Measurements from ENCODE around the gene FGGY.

The FGGY gene

DNA sequence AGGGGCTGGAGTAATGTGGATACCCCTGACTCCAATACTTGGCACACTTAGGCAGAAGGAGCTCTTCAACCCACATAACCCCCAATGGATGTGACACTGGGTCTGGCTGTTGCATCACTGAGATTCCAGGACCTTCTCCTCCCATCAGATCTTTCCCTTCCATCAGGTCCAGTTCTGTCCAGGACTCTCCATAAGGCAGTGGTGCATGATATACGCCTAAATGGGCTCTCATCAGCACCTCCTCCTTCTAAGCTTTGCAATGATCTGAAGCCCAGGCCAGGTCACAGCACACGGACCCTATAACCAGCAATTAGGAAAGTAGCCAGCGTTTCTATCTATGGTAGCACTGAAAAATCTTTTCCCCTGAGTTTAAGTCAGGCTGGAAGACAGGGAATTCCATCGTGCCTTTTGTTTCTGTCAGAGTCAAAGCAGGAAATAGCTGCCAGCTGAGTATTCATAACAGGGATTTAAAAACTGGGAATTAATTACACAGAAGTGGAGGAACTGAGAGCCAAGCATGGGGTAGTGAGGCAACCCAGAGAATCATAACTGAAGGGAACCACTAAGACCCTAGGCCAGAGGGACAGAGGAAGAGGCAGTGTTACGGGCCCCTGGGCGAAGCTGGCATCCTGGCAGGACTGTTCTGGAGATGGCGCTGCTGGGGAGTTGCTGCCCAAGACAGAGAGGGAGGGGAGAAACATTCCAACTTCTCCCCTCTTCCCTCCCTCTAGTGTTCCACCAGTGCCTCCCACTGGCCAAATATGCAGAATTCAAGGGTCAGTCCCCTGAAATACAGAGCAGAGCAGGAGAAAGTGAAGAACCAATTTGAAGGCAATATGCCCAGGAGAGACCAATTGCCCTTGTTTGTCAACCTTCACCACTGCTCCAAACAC lies 480.3 kb downstream of the FGGY start:
- no peaks in the 10 kb centered on the region for H3K27me3 ChIP-seq (replicated peaks in 2 of 5; ENCODE audit: control insufficient read depth in 4 of 5, insufficient read depth in 5 of 5, low read length in 4 of 5)
- ChIA-PET POLR2A (no interaction called here), CTCF (interaction anchor here (1.5 kb wide), 1 partner anchor 18 kb away, joined by 4 read pairs; no protein-coding TSS in a partner anchor)
- no peaks in the 10 kb centered on the region for H3K9me3 ChIP-seq (ENCODE audit: control extremely low read depth in 1 of 5, control insufficient read depth in 4 of 5, insufficient read depth in 2 of 5, low read depth in 1 of 5, low read length in 4 of 5)
- no peak for DNase-seq
- no peak overlapping the region for H3K4me3 ChIP-seq (ENCODE audit: control insufficient read depth in 1 of 7, extremely low read depth in 1 of 7, insufficient read depth in 4 of 7, low read depth in 2 of 7, low read length in 6 of 7)
- no peaks in the 10 kb centered on the region for H3K4me1 ChIP-seq (ENCODE audit: control extremely low read depth in 1 of 4, control insufficient read depth in 4 of 4, insufficient read depth in 4 of 4, low read length in 3 of 4)
- WGBS (ENCODE audit: insufficient coverage): 96% methylated on average over 6 of the region's 7 CpGs
- H3K36me3 ChIP-seq (ENCODE audit: control insufficient read depth in 4 of 4, insufficient read depth in 4 of 4, low read length in 3 of 4): no peaks in the 10 kb centered on the region
- H3K27ac ChIP-seq (ENCODE audit: insufficient read depth in 1 of 2, low read depth in 1 of 2, low read length in 2 of 2, poor library complexity in 1 of 2, severe bottlenecking in 2 of 2): no peak overlapping the region

DNA sequence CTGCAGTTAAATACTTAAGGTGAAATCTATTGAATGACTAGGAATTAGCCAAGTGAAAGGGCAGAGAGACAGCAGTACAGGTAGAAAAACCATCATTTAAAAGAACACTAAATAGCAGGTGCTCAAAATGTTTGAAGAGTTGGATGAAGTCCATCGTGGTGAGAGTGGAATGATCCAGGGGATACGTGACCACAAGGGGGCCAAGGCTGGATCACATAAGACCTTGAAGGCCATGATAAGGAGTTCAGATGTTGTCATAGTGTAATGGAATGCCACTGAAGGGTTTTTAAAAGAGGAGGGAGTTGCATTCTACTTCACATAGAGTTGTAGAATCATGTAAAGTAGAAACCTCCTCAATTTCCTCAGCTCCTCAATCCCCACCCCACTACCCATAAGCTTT lies 483.1 kb downstream of the FGGY start:
- ChIA-PET POLR2A (no interaction called here), CTCF (interaction anchor here (1.0 to 1.4 kb wide), 2 partner anchors 74 to 170 kb away, joined by 3 read pairs; no protein-coding TSS in a partner anchor)
- WGBS (ENCODE audit: insufficient coverage): 76% methylated on average over 2 of the region's 2 CpGs
- Histone ChIP-seq H3K9me3 (ENCODE audit: control extremely low read depth in 1 of 5, control insufficient read depth in 4 of 5, insufficient read depth in 2 of 5, low read depth in 1 of 5, low read length in 4 of 5) (no peaks in the 10 kb centered on the region), H3K27ac (ENCODE audit: insufficient read depth in 1 of 2, low read depth in 1 of 2, low read length in 2 of 2, poor library complexity in 1 of 2, severe bottlenecking in 2 of 2) (no peak overlapping the region), H3K4me3 (ENCODE audit: control insufficient read depth in 1 of 7, extremely low read depth in 1 of 7, insufficient read depth in 4 of 7, low read depth in 2 of 7, low read length in 6 of 7) (no peak overlapping the region), H3K4me1 (ENCODE audit: control extremely low read depth in 1 of 4, control insufficient read depth in 4 of 4, insufficient read depth in 4 of 4, low read length in 3 of 4) (no peaks in the 10 kb centered on the region), H3K27me3 (replicated peaks in 2 of 5; ENCODE audit: control insufficient read depth in 4 of 5, insufficient read depth in 5 of 5, low read length in 4 of 5) (no peaks in the 10 kb centered on the region), H3K36me3 (ENCODE audit: control insufficient read depth in 4 of 4, insufficient read depth in 4 of 4, low read length in 3 of 4) (no peaks in the 10 kb centered on the region)
- peak; percentile 4 to 23 (median 17) for DNase-seq

- POLR2A ChIA-PET: no interaction called here
- Histone ChIP-seq H3K4me1 (ENCODE audit: control extremely low read depth in 1 of 4, control insufficient read depth in 4 of 4, insufficient read depth in 4 of 4, low read length in 3 of 4) (no peaks in the 10 kb centered on the region), H3K27me3 (replicated peaks in 2 of 5; ENCODE audit: control insufficient read depth in 4 of 5, insufficient read depth in 5 of 5, low read length in 4 of 5) (no peaks in the 10 kb centered on the region), H3K4me3 (ENCODE audit: control insufficient read depth in 1 of 7, extremely low read depth in 1 of 7, insufficient read depth in 4 of 7, low read depth in 2 of 7, low read length in 6 of 7) (no peak overlapping the region), H3K27ac (ENCODE audit: insufficient read depth in 1 of 2, low read depth in 1 of 2, low read length in 2 of 2, poor library complexity in 1 of 2, severe bottlenecking in 2 of 2) (no peak overlapping the region), H3K9me3 (ENCODE audit: control extremely low read depth in 1 of 5, control insufficient read depth in 4 of 5, insufficient read depth in 2 of 5, low read depth in 1 of 5, low read length in 4 of 5) (peaks cover 0 to 22% (median 7%) of the 10 kb centered on the region in 5 experiments), H3K36me3 (ENCODE audit: control insufficient read depth in 4 of 4, insufficient read depth in 4 of 4, low read length in 3 of 4) (no peaks in the 10 kb centered on the region)
- DNase-seq: no peak
- CTCF ChIA-PET: no interaction called here
Observed at GRCh38 chr1:59788825-59789224, 491.9 kb downstream of the FGGY start.

- DNase-seq: no peak
- Histone ChIP-seq H3K27ac (ENCODE audit: insufficient read depth in 1 of 2, low read depth in 1 of 2, low read length in 2 of 2, poor library complexity in 1 of 2, severe bottlenecking in 2 of 2) (no peak overlapping the region), H3K4me1 (ENCODE audit: control extremely low read depth in 1 of 4, control insufficient read depth in 4 of 4, insufficient read depth in 4 of 4, low read length in 3 of 4) (peaks cover 0 to 5% (median 0%) of the 10 kb centered on the region in 4 experiments), H3K4me3 (ENCODE audit: control insufficient read depth in 1 of 7, extremely low read depth in 1 of 7, insufficient read depth in 4 of 7, low read depth in 2 of 7, low read length in 6 of 7) (no peak overlapping the region), H3K27me3 (replicated peaks in 2 of 5; ENCODE audit: control insufficient read depth in 4 of 5, insufficient read depth in 5 of 5, low read length in 4 of 5) (no peaks in the 10 kb centered on the region), H3K9me3 (ENCODE audit: control extremely low read depth in 1 of 5, control insufficient read depth in 4 of 5, insufficient read depth in 2 of 5, low read depth in 1 of 5, low read length in 4 of 5) (peaks cover 0 to 4% (median 0%) of the 10 kb centered on the region in 5 experiments), H3K36me3 (ENCODE audit: control insufficient read depth in 4 of 4, insufficient read depth in 4 of 4, low read length in 3 of 4) (no peaks in the 10 kb centered on the region)
- POLR2A ChIA-PET: no interaction called here
- CTCF ChIA-PET: no interaction called here
Observed at GRCh38 chr1:59798600-59798999, 501.7 kb downstream of the FGGY start.

GRCh38 chr1:59803458-59804038 lies 506.7 kb downstream of the FGGY start:
- Histone ChIP-seq H3K4me1 (ENCODE audit: control extremely low read depth in 1 of 4, control insufficient read depth in 4 of 4, insufficient read depth in 4 of 4, low read length in 3 of 4) (peaks cover 0 to 7% (median 0%) of the 10 kb centered on the region in 4 experiments), H3K27ac (ENCODE audit: insufficient read depth in 1 of 2, low read depth in 1 of 2, low read length in 2 of 2, poor library complexity in 1 of 2, severe bottlenecking in 2 of 2) (no peak overlapping the region), H3K9me3 (ENCODE audit: control extremely low read depth in 1 of 5, control insufficient read depth in 4 of 5, insufficient read depth in 2 of 5, low read depth in 1 of 5, low read length in 4 of 5) (no peaks in the 10 kb centered on the region), H3K36me3 (ENCODE audit: control insufficient read depth in 4 of 4, insufficient read depth in 4 of 4, low read length in 3 of 4) (no peaks in the 10 kb centered on the region), H3K27me3 (replicated peaks in 2 of 5; ENCODE audit: control insufficient read depth in 4 of 5, insufficient read depth in 5 of 5, low read length in 4 of 5) (no peaks in the 10 kb centered on the region), H3K4me3 (ENCODE audit: control insufficient read depth in 1 of 7, extremely low read depth in 1 of 7, insufficient read depth in 4 of 7, low read depth in 2 of 7, low read length in 6 of 7) (no peak overlapping the region)
- DNase-seq: peak in 2 of 3 donors; percentile 7 to 38
- WGBS (ENCODE audit: insufficient coverage): 50% methylated on average over 1 of the region's 1 CpG
- ChIA-PET CTCF (no interaction called here), POLR2A (no interaction called here)

GRCh38 chr1:59804301-59804700 lies 507.4 kb downstream of the FGGY start:
- Histone ChIP-seq H3K4me1 (ENCODE audit: control extremely low read depth in 1 of 4, control insufficient read depth in 4 of 4, insufficient read depth in 4 of 4, low read length in 3 of 4) (peaks cover 0 to 7% (median 0%) of the 10 kb centered on the region in 4 experiments), H3K36me3 (ENCODE audit: control insufficient read depth in 4 of 4, insufficient read depth in 4 of 4, low read length in 3 of 4) (no peaks in the 10 kb centered on the region), H3K27ac (ENCODE audit: insufficient read depth in 1 of 2, low read depth in 1 of 2, low read length in 2 of 2, poor library complexity in 1 of 2, severe bottlenecking in 2 of 2) (no peak overlapping the region), H3K9me3 (ENCODE audit: control extremely low read depth in 1 of 5, control insufficient read depth in 4 of 5, insufficient read depth in 2 of 5, low read depth in 1 of 5, low read length in 4 of 5) (no peaks in the 10 kb centered on the region), H3K27me3 (replicated peaks in 2 of 5; ENCODE audit: control insufficient read depth in 4 of 5, insufficient read depth in 5 of 5, low read length in 4 of 5) (no peaks in the 10 kb centered on the region), H3K4me3 (ENCODE audit: control insufficient read depth in 1 of 7, extremely low read depth in 1 of 7, insufficient read depth in 4 of 7, low read depth in 2 of 7, low read length in 6 of 7) (no peak overlapping the region)
- CTCF ChIA-PET: no interaction called here
- no peak for DNase-seq
- POLR2A ChIA-PET: no interaction called here

GRCh38 chr1:59805554-59805953 lies 508.7 kb downstream of the FGGY start:
- Histone ChIP-seq H3K27ac (ENCODE audit: insufficient read depth in 1 of 2, low read depth in 1 of 2, low read length in 2 of 2, poor library complexity in 1 of 2, severe bottlenecking in 2 of 2) (no peak overlapping the region), H3K9me3 (ENCODE audit: control extremely low read depth in 1 of 5, control insufficient read depth in 4 of 5, insufficient read depth in 2 of 5, low read depth in 1 of 5, low read length in 4 of 5) (no peaks in the 10 kb centered on the region), H3K4me3 (ENCODE audit: control insufficient read depth in 1 of 7, extremely low read depth in 1 of 7, insufficient read depth in 4 of 7, low read depth in 2 of 7, low read length in 6 of 7) (no peak overlapping the region), H3K27me3 (replicated peaks in 2 of 5; ENCODE audit: control insufficient read depth in 4 of 5, insufficient read depth in 5 of 5, low read length in 4 of 5) (no peaks in the 10 kb centered on the region), H3K4me1 (ENCODE audit: control extremely low read depth in 1 of 4, control insufficient read depth in 4 of 4, insufficient read depth in 4 of 4, low read length in 3 of 4) (peaks cover 0 to 7% (median 0%) of the 10 kb centered on the region in 4 experiments), H3K36me3 (ENCODE audit: control insufficient read depth in 4 of 4, insufficient read depth in 4 of 4, low read length in 3 of 4) (no peaks in the 10 kb centered on the region)
- DNase-seq: no peak
- CTCF ChIA-PET: interaction anchor here (1.2 kb wide), 1 partner anchor 19 kb away, joined by 3 read pairs; no protein-coding TSS in a partner anchor
- POLR2A ChIA-PET: no interaction called here
